RWPE2 (cell line): ENCODE measurements around the gene CCT8.
"Not testable (repeated sequence)": the region's sequence is repeated elsewhere in the genome, so short reads cannot be mapped to it uniquely, and the experiment has no call there.

ENCODE experiments used
- ATAC-seq: fragments of 200-7000 bp; cut with Tn5 transposase; 3 replicates; pipeline ENCODE4 v1.9.1; 2021; ENCODE audit warnings: low read depth
- DNase-seq: peaks from one replicate; pipeline ENCODE4 v3.0.0-alpha.2; 2020; ENCODE audit warnings: low spot score
- H3K27ac ChIP-seq: fragments of 450-650 bp; 2 replicates; pipeline ENCODE4 v1.5.1; 2017; ENCODE audit warnings: mild to moderate bottlenecking; ENCODE audit not compliant: poor library complexity, severe bottlenecking
- H3K27me3 ChIP-seq: fragments of 250-450 bp; sonication (Bioruptor Pico); 2 replicates; pipeline ENCODE4 v1.5.1; 2021; ENCODE audit warnings: mild to moderate bottlenecking, moderate library complexity; ENCODE audit not compliant: insufficient read depth, poor library complexity, severe bottlenecking
- H3K36me3 ChIP-seq: fragments of 250-450 bp; sonication (Bioruptor Pico); 2 replicates; pipeline ENCODE4 v1.5.1; 2020; ENCODE audit warnings: low read depth, mild to moderate bottlenecking, moderate library complexity
- H3K4me1 ChIP-seq: fragments of 250-450 bp; sonication (Bioruptor Pico); 2 replicates; pipeline ENCODE4 v1.5.1; 2021; ENCODE audit warnings: mild to moderate bottlenecking, moderate library complexity; ENCODE audit not compliant: insufficient read depth, poor library complexity, severe bottlenecking
- H3K4me3 ChIP-seq: fragments of 250-450 bp; sonication (Bioruptor Pico); 2 replicates; pipeline ENCODE4 v1.5.1; 2021; ENCODE audit warnings: mild to moderate bottlenecking, moderate library complexity; ENCODE audit not compliant: severe bottlenecking
- H3K9me3 ChIP-seq: fragments of 250-450 bp; sonication (Bioruptor Pico); 2 replicates; pipeline ENCODE4 v1.5.1; 2021; ENCODE audit warnings: mild to moderate bottlenecking, moderate library complexity; ENCODE audit not compliant: severe bottlenecking
- CTCF ChIP-seq: fragments of 450-650 bp; IDR thresholded peaks from one replicate; pipeline ENCODE4 v1.5.1; 2017; ENCODE audit warnings: mild to moderate bottlenecking, moderate library complexity; ENCODE audit not compliant: poor library complexity, severe bottlenecking

CCT8 gene

GRCh38 chr21:29078869-29079767, 5.7 kb upstream of the CCT8 start:
- H3K4me1 ChIP-seq = peaks cover 17% of the 10 kb centered on the region
- ATAC-seq = no peak

GRCh38 chr21:29077651-29078090, 4.2 kb upstream of the CCT8 start:
- no peak overlapping the region for H3K27ac ChIP-seq
- H3K4me3 ChIP-seq = no peak overlapping the region
- DNase-seq (no peak), ATAC-seq (no peak)
- peaks cover 18% of the 10 kb centered on the region for H3K4me1 ChIP-seq
- TF ChIP-seq CTCF = no peak
- no peaks in the 10 kb centered on the region for H3K27me3 ChIP-seq
- H3K9me3 ChIP-seq = no peaks in the 10 kb centered on the region
- H3K36me3 ChIP-seq = no peaks in the 10 kb centered on the region; the same call in 1 of the 2 replicates

More at GRCh38 chr21:29078869-29079767, 5.7 kb upstream of the CCT8 start:
- Histone ChIP-seq H3K27ac (no peak overlapping the region), H3K4me3 (no peak overlapping the region), H3K36me3 (no peaks in the 10 kb centered on the region), H3K27me3 (no peaks in the 10 kb centered on the region), H3K9me3 (no peaks in the 10 kb centered on the region)
- no peak for DNase-seq
- TF ChIP-seq CTCF = no peak

GRCh38 chr21:29076731-29077640, 3.5 kb upstream of the CCT8 start:
- H3K4me1 ChIP-seq = peaks cover 24% of the 10 kb centered on the region
- not testable (repeated sequence) for ATAC-seq, H3K36me3 ChIP-seq, H3K9me3 ChIP-seq, H3K27me3 ChIP-seq, H3K4me3 ChIP-seq, H3K27ac ChIP-seq, DNase-seq

GRCh38 chr21:29075706-29076466, 2.4 kb upstream of the CCT8 start:
- H3K36me3 ChIP-seq = peaks cover 10% of the 10 kb centered on the region
- DNase-seq (no peak), ATAC-seq (peak; percentile 53)
- H3K27me3 ChIP-seq = no peaks in the 10 kb centered on the region
- H3K4me1 ChIP-seq = peaks cover 28% of the 10 kb centered on the region
- no peaks in the 10 kb centered on the region for H3K9me3 ChIP-seq
- no peak overlapping the region for H3K4me3 ChIP-seq
- H3K27ac ChIP-seq = peak overlapping the region; percentile 41
- no peak for TF ChIP-seq CTCF

GRCh38 chr21:29074783-29075182, 1.3 kb upstream of the CCT8 start:
- Histone ChIP-seq H3K4me3 (no peak overlapping the region), H3K9me3 (no peaks in the 10 kb centered on the region), H3K27ac (peak overlapping the region; percentile 41), H3K27me3 (no peaks in the 10 kb centered on the region), H3K36me3 (peaks cover 21% of the 10 kb centered on the region), H3K4me1 (peaks cover 30% of the 10 kb centered on the region)
- ATAC-seq = no peak
- TF ChIP-seq CTCF = no peak
- no peak for DNase-seq
